Measurements from ENCODE around the gene HSD3B1.
"Not testable (repeated sequence)": the region's sequence is repeated elsewhere in the genome, so short reads cannot be mapped to it uniquely, and the experiment has no call there.

Gene HSD3B1

GRCh38 chr1:119492763-119493162, 14.2 kb upstream of the HSD3B1 start:
- no peak for DNase-seq

- no peak for DNase-seq
Observed at GRCh38 chr1:119504831-119505230, 2.2 kb upstream of the HSD3B1 start.

GRCh38 chr1:119510046-119510445, 3.0 kb downstream of the HSD3B1 start:
- DNase-seq, result no peak

- no peak for DNase-seq
Observed at GRCh38 chr1:119515221-119515620, 8.2 kb downstream of the HSD3B1 start.

- DNase-seq, result no peak
Observed at GRCh38 chr1:119516247-119516646, 9.2 kb downstream of the HSD3B1 start.

GRCh38 chr1:119516680-119517079, 9.7 kb downstream of the HSD3B1 start:
- no peak for DNase-seq

- not testable (repeated sequence) for DNase-seq
Observed at GRCh38 chr1:119517667-119518066, 10.7 kb downstream of the HSD3B1 start.

- DNase-seq, result no peak
Observed at GRCh38 chr1:119531606-119532323, 24.8 kb downstream of the HSD3B1 start.

- no peak for DNase-seq
Observed at GRCh38 chr1:119532324-119532910, 25.4 kb downstream of the HSD3B1 start.

GRCh38 chr1:119535381-119535780, 28.4 kb downstream of the HSD3B1 start:
- no peak for DNase-seq

- no peak for DNase-seq
Observed at GRCh38 chr1:119537966-119538365, 31.0 kb downstream of the HSD3B1 start.

- DNase-seq, result no peak
Observed at GRCh38 chr1:119539636-119540035, 32.6 kb downstream of the HSD3B1 start.

- no peak for DNase-seq
Observed at GRCh38 chr1:119541389-119541788, 34.4 kb downstream of the HSD3B1 start.

- DNase-seq, result no peak
Observed at GRCh38 chr1:119542492-119542946, 35.5 kb downstream of the HSD3B1 start.

GRCh38 chr1:119544165-119544762, 37.3 kb downstream of the HSD3B1 start:
- DNase-seq, result no peak

- DNase-seq, result no peak
Observed at GRCh38 chr1:119546641-119547040, 39.6 kb downstream of the HSD3B1 start.

GRCh38 chr1:119547306-119547705, 40.3 kb downstream of the HSD3B1 start:
- DNase-seq, result no peak

GRCh38 chr1:119547805-119548204, 40.8 kb downstream of the HSD3B1 start:
- DNase-seq, result no peak

- DNase-seq, result peak; percentile 79 to 81
Observed at GRCh38 chr1:119549719-119550132, 42.7 kb downstream of the HSD3B1 start.

GRCh38 chr1:119550381-119550780, 43.4 kb downstream of the HSD3B1 start:
- no peak for DNase-seq

- DNase-seq, result no peak
Observed at GRCh38 chr1:119551218-119551617, 44.2 kb downstream of the HSD3B1 start.

GRCh38 chr1:119552656-119553055, 45.6 kb downstream of the HSD3B1 start:
- not testable (repeated sequence) for DNase-seq

- DNase-seq, result not testable (repeated sequence)
Observed at GRCh38 chr1:119553302-119554071, 46.5 kb downstream of the HSD3B1 start.

Measured in inflammatory macrophage (primary cell).